GM21529 (cell line): ENCODE results near the gene RASGRP1.
A peak's percentile ranks its signal among the peaks of the same experiment; 100 is the strongest.

Experiments
- ATAC-seq: cut with Tn5 transposase; IDR thresholded peaks from one replicate; pipeline ENCODE4 v1.9.1; 2021; ENCODE audit not compliant: unreplicated experiment

The RASGRP1 gene

GRCh38 chr15:38576261-38576660, 11.6 kb upstream of the RASGRP1 start:
- no peak for ATAC-seq

GRCh38 chr15:38565287-38565670, 665 bp upstream of the RASGRP1 start:
- ATAC-seq: no peak

- ATAC-seq: peak; percentile 56
Measured at GRCh38 chr15:38563723-38564519, 693 bp downstream of the RASGRP1 start.

- ATAC-seq: peak; percentile 23
Measured at GRCh38 chr15:38562278-38562677, 2.3 kb downstream of the RASGRP1 start.

- ATAC-seq: no peak
Measured at GRCh38 chr15:38560456-38560926, 4.1 kb downstream of the RASGRP1 start.

- no peak for ATAC-seq
Measured at GRCh38 chr15:38559636-38560307, 4.8 kb downstream of the RASGRP1 start.

GRCh38 chr15:38559131-38559530, 5.5 kb downstream of the RASGRP1 start:
- no peak for ATAC-seq

- no peak for ATAC-seq
Measured at GRCh38 chr15:38558372-38559059, 6.1 kb downstream of the RASGRP1 start.

GRCh38 chr15:38557921-38558320, 6.7 kb downstream of the RASGRP1 start:
- ATAC-seq: no peak

GRCh38 chr15:38555686-38556334, 8.8 kb downstream of the RASGRP1 start:
- ATAC-seq: no peak

- peak; percentile 75 for ATAC-seq
Measured at GRCh38 chr15:38554354-38554753, 10.3 kb downstream of the RASGRP1 start.

GRCh38 chr15:38553071-38553470, 11.5 kb downstream of the RASGRP1 start:
- ATAC-seq: no peak

- no peak for ATAC-seq
Measured at GRCh38 chr15:38551720-38552648, 12.6 kb downstream of the RASGRP1 start.

- no peak for ATAC-seq
Measured at GRCh38 chr15:38549222-38549621, 15.4 kb downstream of the RASGRP1 start.

GRCh38 chr15:38547255-38547997, 17.2 kb downstream of the RASGRP1 start:
- ATAC-seq: no peak

GRCh38 chr15:38545179-38545578, 19.4 kb downstream of the RASGRP1 start:
- ATAC-seq: no peak

GRCh38 chr15:38541026-38541425, 23.6 kb downstream of the RASGRP1 start:
- no peak for ATAC-seq

GRCh38 chr15:38540510-38540909, 24.1 kb downstream of the RASGRP1 start:
- ATAC-seq: no peak

GRCh38 chr15:38539008-38539343, 25.6 kb downstream of the RASGRP1 start:
- no peak for ATAC-seq
